Gastroesophageal sphincter (tissue), 4 donors: ENCODE data around the gene SNRPA1. TPM values are rescaled to one million over a fixed set of nuclear protein-coding genes. Genes with fewer than 3 reads are reported as not detected.

Experiments
- ATAC-seq: fragments of 150-250 bp; one replicate; pipeline ENCODE4 v1.9.1; 2016; ENCODE audit warnings: mild to moderate bottlenecking, moderate library complexity
- H3K27ac ChIP-seq, 4 donors: fragments of 200-600 bp; sonication (generic) in 3 of 4; 1 replicate in 3 of 4; 2 replicates in 1 of 4; pipeline ENCODE4 v1.5.1; 2016 to 2019
- H3K27me3 ChIP-seq: fragments of 200-600 bp; sonication (generic); one replicate; pipeline ENCODE4 v1.5.1; 2019
- H3K36me3 ChIP-seq, 2 donors: fragments of 200-600 bp; sonication (generic); one replicate each; pipeline ENCODE4 v1.5.1; 2019; ENCODE audit warnings: control low read depth in 1 of 2
- H3K4me1 ChIP-seq, 3 donors: fragments of 200-600 bp; sonication (generic); 1 replicate in 2 of 3; 2 replicates in 1 of 3; pipeline ENCODE4 v1.5.1; 2016 to 2019; ENCODE audit warnings: control low read depth in 2 of 3
- H3K4me3 ChIP-seq, 2 donors: fragments of 200-600 bp; sonication (generic); one replicate each; pipeline ENCODE4 v1.5.1; 2019; ENCODE audit warnings: mild to moderate bottlenecking in 1 of 2, moderate library complexity in 1 of 2
- H3K9me3 ChIP-seq, 3 donors: fragments of 200-600 bp; sonication (generic); one replicate each; pipeline ENCODE4 v1.5.1; 2017 to 2019; ENCODE audit warnings: control low read depth in 2 of 3
- EP300 ChIP-seq: sonication (generic); formaldehyde crosslinking; IDR thresholded peaks from one replicate; pipeline ENCODE4 v1.6.1; 2017; ENCODE audit warnings: antibody characterized with exemption, mild to moderate bottlenecking
- POLR2A ChIP-seq, 2 donors: fragments of 450-650 bp; IDR thresholded peaks; one replicate each; pipeline ENCODE4 v1.6.1; 2017; ENCODE audit warnings: antibody characterized with exemption in 2 of 2, mild to moderate bottlenecking in 2 of 2, moderate library complexity in 1 of 2
- POLR2AphosphoS5 ChIP-seq: sonication (generic); formaldehyde crosslinking; IDR thresholded peaks from one replicate; pipeline ENCODE4 v1.6.1; 2017; ENCODE audit warnings: antibody characterized with exemption
- WGBS, 2 donors: methylation state at CpG; one replicate each; pipeline ENCODE4 v1.1.5; 2018; ENCODE audit warnings: low coverage in 1 of 2; 5-methylcytosine and 5-hydroxymethylcytosine counted together
- total RNA-seq, 4 donors: library from RNA; depleted of rRNA; stranded (reverse); fragments of >200 nt; gene quantifications; one replicate each; pipeline ENCODE4 v1.1.0, GENCODE V29; 2016
- TF ChIP-seq, protein P1 (sequence below), 4 experiments: fragments of 200-600 bp in 2 of 4; fragments of 450-650 bp in 2 of 4; sonication (generic) in 1 of 4; IDR thresholded peaks; one replicate each; pipeline ENCODE4 v1.5.1; 2017 to 2019; ENCODE audit warnings: antibody characterized with exemption in 4 of 4, mild to moderate bottlenecking in 2 of 4, moderate library complexity in 2 of 4

The SNRPA1 gene
- total RNA-seq, 4 donors from 2014 or later: 22.5 to 39.5 (median 27.7) TPM

DNA sequence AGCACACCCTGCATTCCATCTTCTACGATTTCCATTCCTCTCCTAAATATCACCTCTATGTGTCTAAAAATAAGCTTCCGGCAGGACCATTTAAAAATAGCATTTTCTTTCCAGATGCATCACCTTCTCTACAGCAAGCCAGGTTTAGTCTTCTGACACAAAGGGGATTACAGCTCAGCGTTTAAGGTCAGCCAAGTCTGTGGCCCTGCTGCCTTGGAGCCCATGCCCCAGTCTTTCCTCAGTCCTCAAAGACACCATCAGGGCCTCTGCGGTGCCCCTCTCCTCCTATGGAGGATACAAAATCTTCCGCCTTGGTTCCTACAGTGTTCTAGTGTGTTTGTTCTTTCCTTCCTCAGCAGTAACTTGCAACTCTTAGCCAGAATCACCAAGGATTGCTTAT is 21.5 kb downstream of the SNRPA1 start:
- TF ChIP-seq POLR2A (IDR thresholded peaks at IDR 0.05) (no peak), POLR2AphosphoS5 (no peak), EP300 (no peak)
- TF ChIP-seq, protein P1, sequence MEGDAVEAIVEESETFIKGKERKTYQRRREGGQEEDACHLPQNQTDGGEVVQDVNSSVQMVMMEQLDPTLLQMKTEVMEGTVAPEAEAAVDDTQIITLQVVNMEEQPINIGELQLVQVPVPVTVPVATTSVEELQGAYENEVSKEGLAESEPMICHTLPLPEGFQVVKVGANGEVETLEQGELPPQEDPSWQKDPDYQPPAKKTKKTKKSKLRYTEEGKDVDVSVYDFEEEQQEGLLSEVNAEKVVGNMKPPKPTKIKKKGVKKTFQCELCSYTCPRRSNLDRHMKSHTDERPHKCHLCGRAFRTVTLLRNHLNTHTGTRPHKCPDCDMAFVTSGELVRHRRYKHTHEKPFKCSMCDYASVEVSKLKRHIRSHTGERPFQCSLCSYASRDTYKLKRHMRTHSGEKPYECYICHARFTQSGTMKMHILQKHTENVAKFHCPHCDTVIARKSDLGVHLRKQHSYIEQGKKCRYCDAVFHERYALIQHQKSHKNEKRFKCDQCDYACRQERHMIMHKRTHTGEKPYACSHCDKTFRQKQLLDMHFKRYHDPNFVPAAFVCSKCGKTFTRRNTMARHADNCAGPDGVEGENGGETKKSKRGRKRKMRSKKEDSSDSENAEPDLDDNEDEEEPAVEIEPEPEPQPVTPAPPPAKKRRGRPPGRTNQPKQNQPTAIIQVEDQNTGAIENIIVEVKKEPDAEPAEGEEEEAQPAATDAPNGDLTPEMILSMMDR (IDR thresholded peaks at IDR 0.05): no peak
- 58 to 72% methylated on average over 3 to 5 of the region's 5 CpGs for WGBS, 2 donors
- H3K36me3 ChIP-seq: peaks cover 3 to 72% of the 10 kb centered on the region in 2 donors
- no peaks in the 10 kb centered on the region for H3K9me3 ChIP-seq
- H3K4me1 ChIP-seq: peaks cover 0 to 29% (median 12%) of the 10 kb centered on the region in 3 donors
- no peak overlapping the region for H3K27ac ChIP-seq
- H3K4me3 ChIP-seq: no peak overlapping the region
- H3K27me3 ChIP-seq: no peaks in the 10 kb centered on the region
- no peak for ATAC-seq

DNA sequence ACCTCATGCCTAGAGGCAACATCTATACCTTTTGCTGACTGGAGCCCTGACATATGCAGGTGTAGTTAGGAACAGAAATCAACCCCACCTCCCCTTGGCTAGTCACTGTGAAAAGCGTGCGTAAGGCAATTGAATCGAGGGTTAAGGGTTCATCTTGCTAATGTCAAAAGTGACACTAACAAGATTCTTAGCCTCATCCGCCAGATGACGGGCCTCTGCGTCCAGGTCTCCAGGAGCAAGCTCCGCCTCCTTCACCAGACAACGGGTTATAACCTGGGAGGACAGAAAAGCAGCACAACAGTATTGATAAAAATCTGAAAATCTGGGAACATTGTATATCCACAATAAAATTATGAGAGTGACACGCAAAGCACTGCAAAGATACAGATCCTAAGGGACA is 22.5 kb downstream of the SNRPA1 start:
- no peak overlapping the region for H3K4me3 ChIP-seq
- no peaks in the 10 kb centered on the region for H3K27me3 ChIP-seq
- peaks cover 3 to 72% of the 10 kb centered on the region in 2 donors for H3K36me3 ChIP-seq
- WGBS, 2 donors: 81 to 83% methylated on average over 7 to 8 of the region's 9 CpGs
- TF ChIP-seq EP300 (no peak), POLR2A (IDR thresholded peaks at IDR 0.05) (no peak), POLR2AphosphoS5 (no peak)
- TF ChIP-seq, protein P1 (IDR thresholded peaks at IDR 0.05): no peak
- no peak overlapping the region for H3K27ac ChIP-seq
- no peak for ATAC-seq
- H3K9me3 ChIP-seq: no peaks in the 10 kb centered on the region
- peaks cover 0 to 25% (median 7%) of the 10 kb centered on the region in 3 donors for H3K4me1 ChIP-seq

DNA sequence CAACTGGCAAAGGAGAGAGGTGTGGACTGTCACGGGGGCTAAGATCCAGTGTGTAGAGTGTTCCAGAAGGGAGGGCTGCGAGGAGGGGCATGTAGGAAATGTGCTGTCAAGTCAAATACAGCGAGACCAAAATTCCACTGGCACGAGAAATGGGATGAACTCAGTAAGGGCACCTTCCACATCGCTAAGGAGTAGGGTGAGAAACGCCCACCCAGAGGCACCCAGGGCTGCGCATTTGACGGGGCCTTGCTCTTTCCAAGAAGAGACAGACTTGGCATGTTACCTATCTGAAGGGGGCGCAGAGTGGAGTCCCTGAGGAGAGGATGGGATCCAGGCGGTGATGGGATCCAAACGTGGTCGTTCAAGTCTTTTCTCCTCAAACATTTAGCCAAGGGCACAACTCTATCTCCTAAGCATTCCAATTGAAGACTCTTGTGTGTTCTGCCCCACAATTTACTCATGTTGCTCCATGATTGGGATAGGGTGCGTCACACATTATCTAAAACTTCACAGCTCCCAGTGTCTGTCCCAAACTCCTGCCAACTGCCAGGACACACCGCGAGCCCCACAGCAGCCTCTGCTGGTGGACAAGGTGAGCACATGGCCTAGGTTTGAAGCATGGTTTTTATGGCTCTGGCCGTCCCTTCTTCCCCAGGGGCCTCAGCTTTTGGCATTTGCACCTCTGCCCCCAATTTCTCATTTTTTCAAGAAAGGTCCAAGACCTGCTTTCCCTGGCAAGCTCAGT is 25.4 kb downstream of the SNRPA1 start:
- Histone ChIP-seq H3K9me3 (no peaks in the 10 kb centered on the region), H3K27ac (peak overlapping the region in 1 of 4 donors; percentile 15), H3K4me3 (no peak overlapping the region), H3K36me3 (peaks cover 3 to 61% of the 10 kb centered on the region in 2 donors), H3K27me3 (no peaks in the 10 kb centered on the region), H3K4me1 (peaks cover 0 to 23% (median 0%) of the 10 kb centered on the region in 3 donors)
- no peak for TF ChIP-seq POLR2AphosphoS5
- no peak for TF ChIP-seq POLR2A (IDR thresholded peaks at IDR 0.05)
- TF ChIP-seq EP300: no peak
- TF ChIP-seq, protein P1 (IDR thresholded peaks at IDR 0.05): peak in 2 of 4 experiments; percentile 17 to 21
- WGBS, 2 donors: 74 to 80% methylated on average over 9 to 13 of the region's 16 CpGs
- no peak for ATAC-seq

DNA sequence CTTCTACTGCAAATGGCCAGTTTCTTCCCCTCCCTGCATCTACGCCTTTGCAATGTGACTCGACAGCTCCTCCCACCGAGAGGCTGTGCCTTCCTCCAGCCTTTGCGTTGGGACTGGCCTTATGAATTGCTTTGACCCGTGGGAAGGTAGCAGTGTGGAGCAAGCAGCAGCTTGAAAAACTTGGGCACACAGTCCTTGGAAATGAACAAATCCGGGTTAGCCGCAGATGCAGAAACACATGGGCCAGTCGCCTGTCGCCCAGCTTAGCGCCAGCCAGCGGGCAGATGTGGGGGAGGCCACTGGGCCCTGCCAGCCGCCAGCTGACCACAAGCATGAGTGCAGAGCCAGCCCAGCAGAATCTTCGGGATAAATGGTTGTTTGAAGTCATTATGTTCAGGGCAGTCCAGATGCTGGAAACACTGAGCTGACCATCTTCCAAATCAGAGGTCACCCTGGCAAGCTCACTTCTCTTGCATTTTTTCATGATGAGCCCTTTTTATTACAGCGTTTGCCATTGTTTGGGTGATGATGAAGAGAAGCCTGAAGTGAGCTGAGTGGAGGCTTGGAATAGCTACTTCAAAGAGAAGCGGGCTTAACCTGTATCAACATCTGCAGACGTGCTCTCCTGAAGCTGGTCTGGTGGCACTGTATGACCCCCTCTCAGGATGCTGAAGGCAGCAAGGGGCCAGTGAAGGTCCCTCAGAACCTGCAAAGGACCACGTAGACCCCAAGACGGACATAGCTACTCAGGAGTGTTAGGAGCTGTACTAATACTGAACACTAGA is 27.5 kb downstream of the SNRPA1 start:
- Histone ChIP-seq H3K27me3 (no peaks in the 10 kb centered on the region), H3K36me3 (peaks cover 0 to 40% of the 10 kb centered on the region in 2 donors), H3K27ac (peak overlapping the region in 3 of 4 donors; percentile 55 to 66 (median 60)), H3K9me3 (no peaks in the 10 kb centered on the region), H3K4me3 (no peak overlapping the region), H3K4me1 (peaks cover 0 to 23% (median 0%) of the 10 kb centered on the region in 3 donors)
- TF ChIP-seq EP300 (no peak), POLR2AphosphoS5 (no peak), POLR2A (IDR thresholded peaks at IDR 0.05) (no peak)
- 35 to 65% methylated on average over 7 to 10 of the region's 18 CpGs for WGBS, 2 donors
- peak; percentile 77 for ATAC-seq

DNA sequence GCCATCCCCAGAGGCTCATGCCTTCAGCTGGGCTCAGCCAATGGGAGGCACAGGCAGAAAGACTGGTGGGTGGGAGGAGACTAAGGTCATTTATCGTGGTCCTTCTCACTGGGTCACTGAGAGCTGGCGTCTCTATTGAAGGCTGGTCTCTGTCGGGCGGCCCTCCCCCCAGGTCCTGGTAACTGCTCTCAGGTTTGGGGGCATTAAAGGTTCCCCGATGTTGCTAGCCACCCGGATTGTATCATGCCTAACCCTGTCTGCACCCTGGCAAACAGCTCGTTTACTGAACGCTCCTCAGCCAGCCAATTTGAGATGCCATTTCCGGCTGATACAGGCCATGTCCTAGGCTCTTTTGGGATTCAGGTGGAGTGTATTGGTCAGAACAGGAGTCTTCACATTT is 28.3 kb downstream of the SNRPA1 start:
- no peaks in the 10 kb centered on the region for H3K9me3 ChIP-seq
- H3K4me3 ChIP-seq: no peak overlapping the region
- 57% methylated on average over 4 of the region's 9 CpGs; no CpG with 5 or more reads in 1 of the 2 donors for WGBS, 2 donors
- peaks cover 0 to 33% of the 10 kb centered on the region in 2 donors for H3K36me3 ChIP-seq
- TF ChIP-seq POLR2AphosphoS5 (no peak), EP300 (no peak), POLR2A (IDR thresholded peaks at IDR 0.05) (no peak)
- TF ChIP-seq, protein P1 (IDR thresholded peaks at IDR 0.05): no peak
- H3K27me3 ChIP-seq: no peaks in the 10 kb centered on the region
- H3K4me1 ChIP-seq: peaks cover 0 to 23% (median 0%) of the 10 kb centered on the region in 3 donors
- no peak for ATAC-seq
- H3K27ac ChIP-seq: peak overlapping the region in 3 of 4 donors; percentile 55 to 66 (median 60)
